Measurements from ENCODE around the gene TTF1. TPM values are rescaled to one million over a fixed set of nuclear protein-coding genes. Genes with fewer than 3 reads are reported as not detected.

Gene TTF1
- total RNA-seq, 1 donor from 2014 or later, result 8.9 TPM

DNA sequence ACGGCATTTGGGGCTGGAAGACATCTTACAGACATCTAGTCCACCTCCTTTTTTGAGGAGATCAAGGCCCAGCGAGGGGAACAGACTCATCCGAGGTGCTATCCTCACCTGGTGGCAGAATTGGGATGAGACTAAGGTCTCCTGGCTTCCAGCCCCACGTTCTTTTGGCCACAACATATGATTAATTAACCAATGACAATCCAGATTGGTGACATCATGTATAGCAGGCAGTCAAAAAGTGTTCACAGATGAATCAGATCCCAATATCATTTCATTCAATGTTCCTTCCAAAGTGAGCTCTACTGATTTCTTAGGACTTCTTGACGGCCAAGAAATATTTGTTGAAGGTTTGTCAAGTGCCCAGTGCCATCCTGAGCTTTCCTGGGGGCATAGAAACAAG lies 7.3 kb upstream of the TTF1 start:
- Mint-ChIP-seq H3K36me3 (ENCODE audit: low read depth) (no peaks in the 10 kb centered on the region), H3K4me3 (ENCODE audit: unreplicated experiment) (no peak overlapping the region), H3K4me1 (ENCODE audit: low read depth) (peaks cover 11% of the 10 kb centered on the region), H3K9me3 (ENCODE audit: low read depth) (no peaks in the 10 kb centered on the region), H3K27ac (ENCODE audit: unreplicated experiment) (no peak overlapping the region), H3K27me3 (ENCODE audit: low read depth) (peaks cover 54% of the 10 kb centered on the region)
- TF ChIP-seq, protein P1, sequence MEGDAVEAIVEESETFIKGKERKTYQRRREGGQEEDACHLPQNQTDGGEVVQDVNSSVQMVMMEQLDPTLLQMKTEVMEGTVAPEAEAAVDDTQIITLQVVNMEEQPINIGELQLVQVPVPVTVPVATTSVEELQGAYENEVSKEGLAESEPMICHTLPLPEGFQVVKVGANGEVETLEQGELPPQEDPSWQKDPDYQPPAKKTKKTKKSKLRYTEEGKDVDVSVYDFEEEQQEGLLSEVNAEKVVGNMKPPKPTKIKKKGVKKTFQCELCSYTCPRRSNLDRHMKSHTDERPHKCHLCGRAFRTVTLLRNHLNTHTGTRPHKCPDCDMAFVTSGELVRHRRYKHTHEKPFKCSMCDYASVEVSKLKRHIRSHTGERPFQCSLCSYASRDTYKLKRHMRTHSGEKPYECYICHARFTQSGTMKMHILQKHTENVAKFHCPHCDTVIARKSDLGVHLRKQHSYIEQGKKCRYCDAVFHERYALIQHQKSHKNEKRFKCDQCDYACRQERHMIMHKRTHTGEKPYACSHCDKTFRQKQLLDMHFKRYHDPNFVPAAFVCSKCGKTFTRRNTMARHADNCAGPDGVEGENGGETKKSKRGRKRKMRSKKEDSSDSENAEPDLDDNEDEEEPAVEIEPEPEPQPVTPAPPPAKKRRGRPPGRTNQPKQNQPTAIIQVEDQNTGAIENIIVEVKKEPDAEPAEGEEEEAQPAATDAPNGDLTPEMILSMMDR (IDR thresholded peaks at IDR 0.05), result no peak
- no peak for DNase-seq (ENCODE audit: low spot score)

DNA sequence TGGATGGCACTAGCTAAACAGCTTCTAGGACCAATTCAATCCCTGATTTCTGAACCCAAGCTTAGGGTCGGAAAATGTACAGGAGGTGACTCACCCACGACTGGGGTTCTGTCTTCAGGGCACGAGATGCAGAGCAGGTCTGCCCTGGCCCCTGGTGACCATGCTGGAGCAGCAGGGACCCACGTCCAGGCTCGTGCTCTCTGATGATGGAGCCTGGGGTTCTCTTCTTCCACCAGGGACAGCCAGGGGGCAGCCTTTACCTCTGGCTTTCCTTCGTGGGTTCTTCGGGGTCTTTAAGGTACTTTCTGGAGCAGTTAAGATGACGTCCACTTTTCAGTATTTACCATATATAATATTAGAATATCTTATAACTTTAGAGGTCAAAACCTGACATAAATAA lies 5.4 kb upstream of the TTF1 start:
- Mint-ChIP-seq H3K27me3 (ENCODE audit: low read depth) (peaks cover 37% of the 10 kb centered on the region), H3K27ac (ENCODE audit: unreplicated experiment) (no peak overlapping the region), H3K4me3 (ENCODE audit: unreplicated experiment) (peak overlapping the region; percentile 4), H3K4me1 (ENCODE audit: low read depth) (peaks cover 12% of the 10 kb centered on the region), H3K36me3 (ENCODE audit: low read depth) (no peaks in the 10 kb centered on the region), H3K9me3 (ENCODE audit: low read depth) (no peaks in the 10 kb centered on the region)
- TF ChIP-seq, protein P1 (IDR thresholded peaks at IDR 0.05), result peak; percentile 78
- no peak for DNase-seq (ENCODE audit: low spot score)

DNA sequence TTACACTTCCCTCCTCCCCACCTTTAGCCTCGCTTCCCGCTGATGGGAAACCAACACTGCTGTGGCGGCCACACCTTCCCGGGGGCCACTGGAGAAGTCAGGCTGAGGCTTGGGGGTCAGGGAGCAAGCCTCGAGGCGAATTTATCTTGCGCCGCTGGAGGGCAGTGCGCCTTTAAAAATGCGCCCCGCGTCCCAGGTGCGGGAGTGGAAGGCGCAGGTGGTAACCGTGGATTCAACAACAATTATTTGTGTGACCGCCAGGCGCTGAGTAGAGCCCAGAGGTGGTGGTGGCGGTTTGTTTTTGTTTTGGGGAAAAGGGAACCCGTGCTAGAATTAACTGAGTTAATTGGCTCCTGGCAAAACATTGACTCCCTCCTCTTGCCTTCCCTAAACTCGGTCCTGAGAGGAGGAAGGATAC lies 4.5 kb upstream of the TTF1 start:
- DNase-seq (ENCODE audit: low spot score), result no peak
- H3K27me3 Mint-ChIP-seq (ENCODE audit: low read depth), result peaks cover 34% of the 10 kb centered on the region

DNA sequence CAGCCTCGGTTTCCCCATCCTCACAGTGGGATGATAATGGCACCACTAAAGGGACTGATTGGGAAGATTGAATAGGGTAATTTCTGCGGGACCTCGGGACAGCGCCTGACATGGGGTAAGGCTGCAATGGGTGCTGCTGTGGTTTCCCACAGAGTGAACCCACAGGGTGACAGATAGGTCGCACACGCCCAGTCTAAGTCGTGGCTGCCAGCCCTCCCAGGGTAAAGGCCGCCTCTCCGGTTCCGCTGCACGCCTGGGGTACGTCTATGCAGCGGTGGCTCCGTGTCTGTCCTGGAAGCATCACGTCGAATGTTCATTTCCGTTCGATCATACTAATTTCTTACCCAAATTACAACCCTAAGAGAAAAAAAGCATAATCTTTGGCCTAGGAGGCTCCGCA lies 4.0 kb upstream of the TTF1 start:
- Mint-ChIP-seq H3K27ac (ENCODE audit: unreplicated experiment) (no peak overlapping the region), H3K9me3 (ENCODE audit: low read depth) (no peaks in the 10 kb centered on the region), H3K4me1 (ENCODE audit: low read depth) (peaks cover 24% of the 10 kb centered on the region), H3K4me3 (ENCODE audit: unreplicated experiment) (peak overlapping the region; percentile 53), H3K27me3 (ENCODE audit: low read depth) (peaks cover 34% of the 10 kb centered on the region), H3K36me3 (ENCODE audit: low read depth) (no peaks in the 10 kb centered on the region)
- TF ChIP-seq, protein P1 (IDR thresholded peaks at IDR 0.05), result no peak
- DNase-seq (ENCODE audit: low spot score), result no peak

More for the DNA sequence above, 4.5 kb upstream of the TTF1 start:
- H3K4me1 Mint-ChIP-seq (ENCODE audit: low read depth), result peaks cover 19% of the 10 kb centered on the region
- TF ChIP-seq, protein P1 (IDR thresholded peaks at IDR 0.05), result peak; percentile 81
- H3K9me3 Mint-ChIP-seq (ENCODE audit: low read depth), result no peaks in the 10 kb centered on the region
- no peak overlapping the region for H3K27ac Mint-ChIP-seq (ENCODE audit: unreplicated experiment)
- H3K4me3 Mint-ChIP-seq (ENCODE audit: unreplicated experiment), result peak overlapping the region; percentile 53
- no peaks in the 10 kb centered on the region for H3K36me3 Mint-ChIP-seq (ENCODE audit: low read depth)

DNA sequence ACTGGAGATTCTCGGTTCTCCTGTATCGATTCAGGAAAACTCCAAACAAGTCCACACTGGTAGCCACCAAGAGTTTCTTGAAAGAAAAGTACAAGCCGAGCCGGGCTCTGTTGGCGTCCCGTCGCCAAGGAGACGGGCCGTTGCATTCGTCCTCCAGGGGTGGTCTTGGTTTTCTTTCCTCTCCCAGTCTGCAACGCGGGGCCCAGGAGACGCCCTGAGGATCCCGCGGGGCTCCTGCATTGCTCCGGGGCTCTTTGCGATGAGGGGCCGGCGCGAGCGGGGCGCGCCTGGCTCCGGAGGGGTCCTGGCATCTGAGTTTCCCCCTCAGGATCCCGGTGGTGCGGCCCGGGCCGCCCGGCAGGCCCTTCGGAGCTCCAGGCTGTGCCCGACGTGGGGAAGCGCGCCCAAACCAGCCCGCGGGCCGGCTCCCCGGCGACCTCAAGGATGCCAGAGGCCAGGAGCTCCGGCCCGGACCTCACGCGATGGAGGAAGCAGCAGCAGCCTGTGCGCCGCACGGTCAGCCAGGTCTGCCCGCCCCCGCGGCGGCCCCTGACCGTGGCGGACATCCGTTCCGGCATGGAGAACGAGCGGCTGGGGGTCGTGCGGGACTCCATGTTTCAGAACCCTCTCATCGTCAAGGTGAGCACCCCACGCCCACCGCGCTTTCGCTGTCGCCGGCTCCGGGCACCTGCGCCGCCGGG lies 3.3 kb upstream of the TTF1 start, which contains the start of gene CFAP77:
CFAP77 (plus strand) TSS at position 384 of the 701 bp plus-strand sequence; CDS start at position 445, 61 bp downstream.
- peaks cover 28% of the 10 kb centered on the region for H3K4me1 Mint-ChIP-seq (ENCODE audit: low read depth)
- H3K27ac Mint-ChIP-seq (ENCODE audit: unreplicated experiment), result no peak within 1 kb of the TSS
- H3K27me3 Mint-ChIP-seq (ENCODE audit: low read depth), result peaks cover 27% of the 10 kb centered on the region
- H3K4me3 Mint-ChIP-seq (ENCODE audit: unreplicated experiment), result peak within 1 kb of the TSS; percentile 64
- no peak for DNase-seq (ENCODE audit: low spot score)
- TF ChIP-seq, protein P1 (IDR thresholded peaks at IDR 0.05), result no peak
- H3K9me3 Mint-ChIP-seq (ENCODE audit: low read depth), result no peaks in the 10 kb centered on the region
- H3K36me3 Mint-ChIP-seq (ENCODE audit: low read depth), result no peaks in the 10 kb centered on the region

All from chondrocyte (in vitro differentiated cells).